SK-N-SH treated with all-trans-retinoic acid at 6 μM for 48 hours (cell line): ENCODE results near the gene PLXNC1.

Experiments used
- ATAC-seq: fragments of 200-7000 bp; cut with Tn5 transposase; 3 replicates; pipeline ENCODE4 v1.9.1; 2020; ENCODE audit warnings: mild to moderate bottlenecking, moderate library complexity
- ARNTL ChIP-seq: fragments of 450-650 bp; formaldehyde crosslinking; IDR thresholded peaks from 2 replicates; pipeline ENCODE4 v1.5.0; 2020; ENCODE audit warnings: low read depth, mild to moderate bottlenecking, moderate library complexity, borderline replicate concordance
- BACH2 ChIP-seq: fragments of 250-450 bp; sonication (Bioruptor Pico); IDR thresholded peaks from 2 replicates; pipeline ENCODE4 v1.9.0; 2021; ENCODE audit warnings: mild to moderate bottlenecking, borderline replicate concordance
- CREB5 ChIP-seq: fragments of 250-450 bp; sonication (Bioruptor Pico); IDR thresholded peaks from 2 replicates; pipeline ENCODE4 v1.5.1; 2020; ENCODE audit warnings: low read depth, mild to moderate bottlenecking, moderate library complexity
- CSDC2 ChIP-seq: fragments of 250-450 bp; sonication (Bioruptor Pico); IDR thresholded peaks from 2 replicates; pipeline ENCODE4 v1.5.0; 2020; ENCODE audit warnings: mild to moderate bottlenecking, moderate library complexity
- CSRNP3 ChIP-seq: fragments of 250-450 bp; sonication (Bioruptor Pico); IDR thresholded peaks from 2 replicates; pipeline ENCODE4 v1.5.1; 2021; ENCODE audit warnings: mild to moderate bottlenecking, moderate library complexity
- ESRRG ChIP-seq: fragments of 250-450 bp; sonication (Bioruptor Pico); IDR thresholded peaks from 2 replicates; pipeline ENCODE4 v1.6.1; 2021; ENCODE audit warnings: mild to moderate bottlenecking
- GLIS3 ChIP-seq: fragments of 250-450 bp; sonication (Bioruptor Pico); IDR thresholded peaks from 2 replicates; pipeline ENCODE4 v1.5.0; 2020; ENCODE audit warnings: mild to moderate bottlenecking, moderate library complexity
- ISL1 ChIP-seq: fragments of 250-450 bp; sonication (Bioruptor Pico); IDR thresholded peaks from 2 replicates; pipeline ENCODE4 v2.1.2; 2022; ENCODE audit warnings: mild to moderate bottlenecking, moderate library complexity
- PATZ1 ChIP-seq: fragments of 250-450 bp; sonication (Bioruptor Pico); IDR thresholded peaks from 2 replicates; pipeline ENCODE4 v1.8.0; 2020; ENCODE audit warnings: mild to moderate bottlenecking, moderate library complexity, borderline replicate concordance
- PPARA ChIP-seq: fragments of 250-450 bp; sonication (Bioruptor Pico); IDR thresholded peaks from 2 replicates; pipeline ENCODE4 v1.5.0; 2020; ENCODE audit warnings: mild to moderate bottlenecking, borderline replicate concordance
- RARB ChIP-seq: fragments of 250-450 bp; sonication (Bioruptor Pico); IDR thresholded peaks from 2 replicates; pipeline ENCODE4 v1.8.0; 2021; ENCODE audit warnings: mild to moderate bottlenecking, moderate library complexity
- SNAI2 ChIP-seq: fragments of 250-450 bp; sonication (Bioruptor Pico); IDR thresholded peaks from 2 replicates; pipeline ENCODE4 v1.5.0; 2020; ENCODE audit warnings: mild to moderate bottlenecking, moderate library complexity
- TCF4 ChIP-seq: fragments of 250-450 bp; sonication (Bioruptor Pico); IDR thresholded peaks from 2 replicates; pipeline ENCODE4 v1.8.0; 2021; ENCODE audit warnings: mild to moderate bottlenecking, moderate library complexity, borderline replicate concordance
- TOX ChIP-seq: fragments of 250-450 bp; sonication (Bioruptor Pico); IDR thresholded peaks from 2 replicates; pipeline ENCODE4 v1.8.0; 2021; ENCODE audit warnings: mild to moderate bottlenecking, moderate library complexity, borderline replicate concordance
- ZC3H10 ChIP-seq: fragments of 250-450 bp; sonication (Bioruptor Pico); IDR thresholded peaks from 2 replicates; pipeline ENCODE4 v1.5.1; 2021; ENCODE audit warnings: mild to moderate bottlenecking, moderate library complexity
- ZFP3 ChIP-seq: fragments of 250-450 bp; sonication (Bioruptor Pico); IDR thresholded peaks from 2 replicates; pipeline ENCODE4 v1.5.0; 2020; ENCODE audit warnings: mild to moderate bottlenecking, moderate library complexity
- ZFP30 ChIP-seq: fragments of 450-650 bp; formaldehyde crosslinking; IDR thresholded peaks from 2 replicates; pipeline ENCODE4 v1.5.0; 2022; ENCODE audit warnings: mild to moderate bottlenecking, moderate library complexity
- ZNF565 ChIP-seq: fragments of 450-650 bp; formaldehyde crosslinking; conservative IDR thresholded peaks from 2 replicates; pipeline ENCODE4 v1.5.0; 2020; ENCODE audit warnings: low read depth, mild to moderate bottlenecking, moderate library complexity
- ZNF70 ChIP-seq: fragments of 450-650 bp; formaldehyde crosslinking; IDR thresholded peaks from 2 replicates; pipeline ENCODE4 v1.5.0; 2020; ENCODE audit warnings: mild to moderate bottlenecking, moderate library complexity
- ZNF8 ChIP-seq: fragments of 450-650 bp; formaldehyde crosslinking; IDR thresholded peaks from 2 replicates; pipeline ENCODE4 v1.5.0; 2020; ENCODE audit warnings: mild to moderate bottlenecking, moderate library complexity
- TF ChIP-seq, protein P1 (sequence below): fragments of 250-450 bp; sonication (Bioruptor Pico); IDR thresholded peaks from 2 replicates; pipeline ENCODE4 v1.5.0; 2020; ENCODE audit warnings: mild to moderate bottlenecking, moderate library complexity
- TF ChIP-seq, protein P2 (sequence below): fragments of 250-450 bp; sonication (Bioruptor Pico); IDR thresholded peaks from 2 replicates; pipeline ENCODE4 v1.8.0; 2021; ENCODE audit warnings: low read depth, mild to moderate bottlenecking, moderate library complexity, borderline replicate concordance

PLXNC1 gene

GRCh38 chr12:94174576-94174975 is 26.2 kb downstream of the PLXNC1 start:
- no peak for ATAC-seq
- TF ChIP-seq RARB (CRISPR knock-in tag) (no peak), CSDC2 (no peak), ZNF70 (no peak)
- TF ChIP-seq, all 23 proteins: peak for 0

GRCh38 chr12:94175763-94176668 is 27.6 kb downstream of the PLXNC1 start:
- TF ChIP-seq CREB5 (CRISPR knock-in tag) (no peak), ZNF8 (no peak), PATZ1 (no peak), BACH2 (CRISPR knock-in tag) (no peak), TCF4 (CRISPR knock-in tag) (no peak), ZFP30 (CRISPR knock-in tag) (no peak), CSRNP3 (no peak), ZFP3 (CRISPR knock-in tag) (no peak), CSDC2 (no peak), RARB (CRISPR knock-in tag) (no peak), ESRRG (CRISPR knock-in tag) (no peak), ARNTL (no peak), ISL1 (CRISPR knock-in tag) (no peak), ZNF565 (CRISPR knock-in tag) (no peak), ZC3H10 (CRISPR knock-in tag) (no peak), TOX (no peak), ZNF70 (no peak)
- TF ChIP-seq, protein P1, sequence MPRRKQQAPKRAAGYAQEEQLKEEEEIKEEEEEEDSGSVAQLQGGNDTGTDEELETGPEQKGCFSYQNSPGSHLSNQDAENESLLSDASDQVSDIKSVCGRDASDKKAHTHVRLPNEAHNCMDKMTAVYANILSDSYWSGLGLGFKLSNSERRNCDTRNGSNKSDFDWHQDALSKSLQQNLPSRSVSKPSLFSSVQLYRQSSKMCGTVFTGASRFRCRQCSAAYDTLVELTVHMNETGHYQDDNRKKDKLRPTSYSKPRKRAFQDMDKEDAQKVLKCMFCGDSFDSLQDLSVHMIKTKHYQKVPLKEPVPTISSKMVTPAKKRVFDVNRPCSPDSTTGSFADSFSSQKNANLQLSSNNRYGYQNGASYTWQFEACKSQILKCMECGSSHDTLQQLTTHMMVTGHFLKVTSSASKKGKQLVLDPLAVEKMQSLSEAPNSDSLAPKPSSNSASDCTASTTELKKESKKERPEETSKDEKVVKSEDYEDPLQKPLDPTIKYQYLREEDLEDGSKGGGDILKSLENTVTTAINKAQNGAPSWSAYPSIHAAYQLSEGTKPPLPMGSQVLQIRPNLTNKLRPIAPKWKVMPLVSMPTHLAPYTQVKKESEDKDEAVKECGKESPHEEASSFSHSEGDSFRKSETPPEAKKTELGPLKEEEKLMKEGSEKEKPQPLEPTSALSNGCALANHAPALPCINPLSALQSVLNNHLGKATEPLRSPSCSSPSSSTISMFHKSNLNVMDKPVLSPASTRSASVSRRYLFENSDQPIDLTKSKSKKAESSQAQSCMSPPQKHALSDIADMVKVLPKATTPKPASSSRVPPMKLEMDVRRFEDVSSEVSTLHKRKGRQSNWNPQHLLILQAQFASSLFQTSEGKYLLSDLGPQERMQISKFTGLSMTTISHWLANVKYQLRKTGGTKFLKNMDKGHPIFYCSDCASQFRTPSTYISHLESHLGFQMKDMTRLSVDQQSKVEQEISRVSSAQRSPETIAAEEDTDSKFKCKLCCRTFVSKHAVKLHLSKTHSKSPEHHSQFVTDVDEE (CRISPR knock-in tag): no peak
- TF ChIP-seq, all 23 proteins: peak for 0
- ATAC-seq: no peak

GRCh38 chr12:94178054-94178453 is 29.7 kb downstream of the PLXNC1 start:
- TF ChIP-seq ZC3H10 (CRISPR knock-in tag) (no peak), GLIS3 (CRISPR knock-in tag) (no peak), TOX (no peak), ESRRG (CRISPR knock-in tag) (no peak), ZNF8 (no peak), PPARA (CRISPR knock-in tag) (no peak), ZFP30 (CRISPR knock-in tag) (no peak), ZNF565 (CRISPR knock-in tag) (no peak), ARNTL (no peak), ISL1 (CRISPR knock-in tag) (no peak), CSRNP3 (no peak), ZNF70 (no peak), SNAI2 (CRISPR knock-in tag) (no peak), CREB5 (CRISPR knock-in tag) (no peak), BACH2 (CRISPR knock-in tag) (no peak)
- TF ChIP-seq, protein P2, sequence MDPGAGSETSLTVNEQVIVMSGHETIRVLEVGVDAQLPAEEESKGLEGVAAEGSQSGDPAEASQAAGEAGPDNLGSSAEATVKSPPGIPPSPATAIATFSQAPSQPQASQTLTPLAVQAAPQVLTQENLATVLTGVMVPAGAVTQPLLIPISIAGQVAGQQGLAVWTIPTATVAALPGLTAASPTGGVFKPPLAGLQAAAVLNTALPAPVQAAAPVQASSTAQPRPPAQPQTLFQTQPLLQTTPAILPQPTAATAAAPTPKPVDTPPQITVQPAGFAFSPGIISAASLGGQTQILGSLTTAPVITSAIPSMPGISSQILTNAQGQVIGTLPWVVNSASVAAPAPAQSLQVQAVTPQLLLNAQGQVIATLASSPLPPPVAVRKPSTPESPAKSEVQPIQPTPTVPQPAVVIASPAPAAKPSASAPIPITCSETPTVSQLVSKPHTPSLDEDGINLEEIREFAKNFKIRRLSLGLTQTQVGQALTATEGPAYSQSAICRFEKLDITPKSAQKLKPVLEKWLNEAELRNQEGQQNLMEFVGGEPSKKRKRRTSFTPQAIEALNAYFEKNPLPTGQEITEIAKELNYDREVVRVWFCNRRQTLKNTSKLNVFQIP (CRISPR knock-in tag): no peak
- ATAC-seq: no peak
